HG03066 (cell line): Measurements from ENCODE around the gene PARD6A.

Experiments
- ATAC-seq: cut with Tn5 transposase; IDR thresholded peaks from one replicate; pipeline ENCODE4 v1.9.1; 2021; ENCODE audit warnings: low read depth; ENCODE audit not compliant: unreplicated experiment

Gene PARD6A

GRCh38 chr16:67660564-67661028, at the start of gene PARD6A:
PARD6A (plus strand) TSS chr16:67660960; CDS start chr16:67661039, 79 bp downstream.
- ATAC-seq = peak; percentile 73

- no peak for ATAC-seq
Observed at GRCh38 chr16:67613808-67614207, 47.0 kb upstream of the PARD6A start.

- no peak for ATAC-seq
Observed at GRCh38 chr16:67628216-67628615, 32.5 kb upstream of the PARD6A start.

GRCh38 chr16:67632415-67633172, 28.2 kb upstream of the PARD6A start:
- no peak for ATAC-seq

- no peak for ATAC-seq
Observed at GRCh38 chr16:67636713-67637112, 24.0 kb upstream of the PARD6A start.

- ATAC-seq = no peak
Observed at GRCh38 chr16:67637625-67638024, 23.1 kb upstream of the PARD6A start.

GRCh38 chr16:67641779-67642708, 18.7 kb upstream of the PARD6A start:
- ATAC-seq = no peak

- no peak for ATAC-seq
Observed at GRCh38 chr16:67644038-67644437, 16.7 kb upstream of the PARD6A start.

GRCh38 chr16:67645397-67646121, 15.2 kb upstream of the PARD6A start:
- ATAC-seq = peak; percentile 27

GRCh38 chr16:67647111-67647651, 13.6 kb upstream of the PARD6A start:
- ATAC-seq = no peak

- no peak for ATAC-seq
Observed at GRCh38 chr16:67647681-67648080, 13.1 kb upstream of the PARD6A start.

- ATAC-seq = no peak
Observed at GRCh38 chr16:67648088-67648763, 12.5 kb upstream of the PARD6A start.

GRCh38 chr16:67648764-67649407, 11.9 kb upstream of the PARD6A start:
- no peak for ATAC-seq

- no peak for ATAC-seq
Observed at GRCh38 chr16:67649494-67649931, 11.2 kb upstream of the PARD6A start.

- ATAC-seq = no peak
Observed at GRCh38 chr16:67650023-67650422, 10.7 kb upstream of the PARD6A start.

GRCh38 chr16:67651039-67651438, 9.7 kb upstream of the PARD6A start:
- ATAC-seq = no peak

- ATAC-seq = no peak
Observed at GRCh38 chr16:67651847-67652246, 8.9 kb upstream of the PARD6A start.

- ATAC-seq = no peak
Observed at GRCh38 chr16:67652578-67653127, 8.1 kb upstream of the PARD6A start.

- ATAC-seq = no peak
Observed at GRCh38 chr16:67653128-67653788, 7.5 kb upstream of the PARD6A start.
